OCI-LY3 (cell line): ENCODE results near the gene WDR48.

Experiments used
- H2AFZ ChIP-seq: fragments of 200-600, 300-600 bp; shearing (Covaris generic); 2 replicates; pipeline ENCODE4 v1.6.0; 2014; ENCODE audit warnings: antibody characterized with exemption, low read depth, low read length
- H3K27ac ChIP-seq: fragments of 200-600, 300-600 bp; sonication (generic); 2 replicates; pipeline ENCODE4 v1.5.1; 2014; ENCODE audit warnings: mild to moderate bottlenecking, low read length, moderate library complexity, mixed read lengths
- H3K27me3 ChIP-seq: fragments of 200-600, 300-600 bp; sonication (generic); 2 replicates; pipeline ENCODE4 v1.6.1; 2014; ENCODE audit warnings: low read depth, low read length, mixed read lengths
- H3K36me3 ChIP-seq: fragments of 200-600, 300-600 bp; sonication (generic); replicated peaks from 2 replicates; pipeline ENCODE3; 2014; ENCODE audit warnings: low read depth, low read length, mixed read lengths
- H3K4me1 ChIP-seq: fragments of 300-600, 200-600 bp; sonication (generic); 2 replicates; pipeline ENCODE4 v1.6.1; 2014; ENCODE audit warnings: low read length, mixed read lengths
- H3K4me2 ChIP-seq: fragments of 200-600, 300-600 bp; sonication (generic); 2 replicates; pipeline ENCODE4 v1.6.1; 2014; ENCODE audit warnings: low read length, mixed read lengths
- H3K4me3 ChIP-seq: fragments of 300-600, 200-600 bp; sonication (generic); 2 replicates; pipeline ENCODE4 v1.5.1; 2014; ENCODE audit warnings: antibody characterized with exemption, mild to moderate bottlenecking, low read length, moderate library complexity
- H3K79me2 ChIP-seq: fragments of 300-600, 200-600 bp; shearing (Covaris generic); 2 replicates; pipeline ENCODE4 v1.6.1; 2014; ENCODE audit warnings: mild to moderate bottlenecking, low read length, mixed read lengths
- H3K9ac ChIP-seq: fragments of 300-600, 200-600 bp; shearing (Covaris generic); 2 replicates; pipeline ENCODE4 v1.6.0; 2014; ENCODE audit warnings: mild to moderate bottlenecking, low read length, moderate library complexity
- H3K9me3 ChIP-seq: fragments of 200-600, 300-600 bp; shearing (Covaris generic); 2 replicates; pipeline ENCODE4 v1.6.1; 2014; ENCODE audit warnings: low read length, mixed read lengths; ENCODE audit not compliant: insufficient read depth
- H4K20me1 ChIP-seq: fragments of 200-600, 300-600 bp; sonication (generic); 2 replicates; pipeline ENCODE4 v1.6.1; 2016; ENCODE audit warnings: low read length, mixed read lengths; ENCODE audit not compliant: insufficient read depth
- EZH2phosphoT487 ChIP-seq: fragments of 200-600 bp; shearing (Covaris generic); IDR thresholded peaks from 2 replicates; pipeline ENCODE4 v1.6.1; 2018; ENCODE audit warnings: antibody characterized with exemption, mixed run types, low read depth
- TF ChIP-seq, protein P1 (sequence below): fragments of 200-600, 300-600 bp; sonication (generic); IDR thresholded peaks from 2 replicates; pipeline ENCODE4 v1.5.1; 2014; ENCODE audit warnings: antibody characterized with exemption, low read length, low read depth

WDR48 gene

DNA sequence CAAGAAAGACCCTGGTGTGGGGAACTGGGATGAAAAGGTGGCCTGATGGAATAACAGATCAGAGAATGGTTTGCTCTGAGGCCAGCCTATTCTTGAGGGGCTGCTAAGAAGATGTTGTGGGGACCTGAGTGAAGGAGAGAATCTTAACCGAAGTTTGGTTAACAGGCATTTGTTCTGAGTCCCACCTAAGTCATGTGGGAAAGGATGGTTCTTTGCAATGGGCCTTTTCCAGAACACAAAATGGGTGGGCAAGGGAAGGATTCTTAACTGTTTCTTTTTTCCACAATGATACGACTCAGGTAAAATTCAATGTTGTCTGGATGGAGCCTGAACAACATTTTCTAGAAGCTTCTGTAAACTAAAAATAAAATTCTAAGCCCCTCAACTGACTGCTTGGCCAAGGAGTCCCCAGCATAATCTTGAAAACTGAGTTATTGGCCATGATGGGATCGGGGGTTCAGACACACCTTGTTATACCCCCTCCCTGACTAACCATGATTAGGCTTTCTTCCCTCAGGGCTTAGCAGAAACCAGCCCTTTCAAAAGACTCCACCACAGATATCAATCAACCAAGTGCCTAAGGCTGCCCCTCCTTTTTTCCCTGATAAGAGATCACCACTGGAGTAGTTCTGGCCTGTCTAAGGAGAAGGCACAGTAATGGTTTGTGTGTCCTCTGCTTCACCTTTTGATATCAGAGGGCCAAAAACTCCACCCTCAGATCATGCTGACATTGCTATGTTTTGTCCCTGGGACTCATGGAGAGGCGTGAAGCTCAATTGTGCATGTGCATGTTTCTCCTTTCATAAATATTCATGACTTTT, 30.1 kb upstream of the WDR48 start:
- Histone ChIP-seq H3K9ac (no peak overlapping the region), H3K4me3 (no peak overlapping the region), H4K20me1 (no peaks in the 10 kb centered on the region), H3K9me3 (no peaks in the 10 kb centered on the region), H3K27me3 (peaks cover 4% of the 10 kb centered on the region; the same call in 1 of the 2 replicates), H3K36me3 (no peaks in the 10 kb centered on the region), H3K79me2 (no peaks in the 10 kb centered on the region), H3K4me2 (no peak overlapping the region), H3K4me1 (peaks cover 6% of the 10 kb centered on the region), H2AFZ (no peak overlapping the region), H3K27ac (no peak overlapping the region)
- TF ChIP-seq EZH2phosphoT487 = no peak
- TF ChIP-seq, protein P1, sequence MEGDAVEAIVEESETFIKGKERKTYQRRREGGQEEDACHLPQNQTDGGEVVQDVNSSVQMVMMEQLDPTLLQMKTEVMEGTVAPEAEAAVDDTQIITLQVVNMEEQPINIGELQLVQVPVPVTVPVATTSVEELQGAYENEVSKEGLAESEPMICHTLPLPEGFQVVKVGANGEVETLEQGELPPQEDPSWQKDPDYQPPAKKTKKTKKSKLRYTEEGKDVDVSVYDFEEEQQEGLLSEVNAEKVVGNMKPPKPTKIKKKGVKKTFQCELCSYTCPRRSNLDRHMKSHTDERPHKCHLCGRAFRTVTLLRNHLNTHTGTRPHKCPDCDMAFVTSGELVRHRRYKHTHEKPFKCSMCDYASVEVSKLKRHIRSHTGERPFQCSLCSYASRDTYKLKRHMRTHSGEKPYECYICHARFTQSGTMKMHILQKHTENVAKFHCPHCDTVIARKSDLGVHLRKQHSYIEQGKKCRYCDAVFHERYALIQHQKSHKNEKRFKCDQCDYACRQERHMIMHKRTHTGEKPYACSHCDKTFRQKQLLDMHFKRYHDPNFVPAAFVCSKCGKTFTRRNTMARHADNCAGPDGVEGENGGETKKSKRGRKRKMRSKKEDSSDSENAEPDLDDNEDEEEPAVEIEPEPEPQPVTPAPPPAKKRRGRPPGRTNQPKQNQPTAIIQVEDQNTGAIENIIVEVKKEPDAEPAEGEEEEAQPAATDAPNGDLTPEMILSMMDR = no peak

DNA sequence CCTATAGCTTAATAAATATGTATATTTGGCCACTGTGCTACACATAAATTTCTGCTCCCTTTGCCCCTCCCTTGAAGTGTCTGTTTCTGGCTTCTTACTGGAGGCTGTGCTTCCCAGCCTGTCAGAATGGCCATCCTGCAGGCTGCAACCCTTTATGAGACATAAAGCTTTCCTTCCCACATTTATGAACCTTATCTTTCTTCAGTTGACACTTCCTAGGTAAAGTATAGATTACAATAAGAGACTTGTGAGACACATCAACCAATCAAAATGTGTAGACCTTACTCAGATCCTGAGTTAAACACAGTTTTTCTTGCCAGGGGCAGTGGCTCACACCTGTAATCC, 29.6 kb upstream of the WDR48 start:
- Histone ChIP-seq H3K9ac (no peak overlapping the region), H2AFZ (no peak overlapping the region), H3K4me1 (peaks cover 6% of the 10 kb centered on the region), H3K9me3 (no peaks in the 10 kb centered on the region), H3K36me3 (no peaks in the 10 kb centered on the region), H3K4me2 (no peak overlapping the region), H4K20me1 (no peaks in the 10 kb centered on the region), H3K27ac (no peak overlapping the region), H3K4me3 (no peak overlapping the region), H3K27me3 (peaks cover 4% of the 10 kb centered on the region; the same call in 1 of the 2 replicates), H3K79me2 (no peaks in the 10 kb centered on the region)
- no peak for TF ChIP-seq EZH2phosphoT487
- TF ChIP-seq, protein P1 = no peak

DNA sequence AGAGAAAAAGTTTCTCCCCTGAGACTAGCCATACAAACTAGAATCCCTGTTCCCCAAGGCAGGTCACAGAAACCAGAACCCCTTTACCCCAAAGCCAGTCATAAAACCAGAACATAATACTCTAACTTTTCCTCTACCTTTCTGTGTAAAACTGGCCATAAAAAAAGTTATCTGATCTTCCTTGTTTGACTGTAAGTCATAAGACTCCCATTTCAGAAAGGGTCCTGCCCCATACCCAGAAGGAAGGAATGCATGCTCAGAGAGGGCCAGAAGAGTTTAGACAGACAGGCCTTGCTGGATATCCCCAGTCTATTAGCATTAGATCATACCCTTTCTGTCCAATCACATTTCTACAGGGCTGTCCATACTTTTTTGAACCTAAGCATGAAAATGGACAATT, 27.3 kb upstream of the WDR48 start:
- Histone ChIP-seq H3K9me3 (no peaks in the 10 kb centered on the region), H3K79me2 (no peaks in the 10 kb centered on the region), H4K20me1 (no peaks in the 10 kb centered on the region), H3K4me3 (no peak overlapping the region), H2AFZ (no peak overlapping the region), H3K4me1 (peaks cover 6% of the 10 kb centered on the region), H3K27me3 (no peaks in the 10 kb centered on the region), H3K9ac (no peak overlapping the region), H3K27ac (no peak overlapping the region), H3K36me3 (no peaks in the 10 kb centered on the region), H3K4me2 (no peak overlapping the region)
- no peak for TF ChIP-seq EZH2phosphoT487
- TF ChIP-seq, protein P1 = no peak

DNA sequence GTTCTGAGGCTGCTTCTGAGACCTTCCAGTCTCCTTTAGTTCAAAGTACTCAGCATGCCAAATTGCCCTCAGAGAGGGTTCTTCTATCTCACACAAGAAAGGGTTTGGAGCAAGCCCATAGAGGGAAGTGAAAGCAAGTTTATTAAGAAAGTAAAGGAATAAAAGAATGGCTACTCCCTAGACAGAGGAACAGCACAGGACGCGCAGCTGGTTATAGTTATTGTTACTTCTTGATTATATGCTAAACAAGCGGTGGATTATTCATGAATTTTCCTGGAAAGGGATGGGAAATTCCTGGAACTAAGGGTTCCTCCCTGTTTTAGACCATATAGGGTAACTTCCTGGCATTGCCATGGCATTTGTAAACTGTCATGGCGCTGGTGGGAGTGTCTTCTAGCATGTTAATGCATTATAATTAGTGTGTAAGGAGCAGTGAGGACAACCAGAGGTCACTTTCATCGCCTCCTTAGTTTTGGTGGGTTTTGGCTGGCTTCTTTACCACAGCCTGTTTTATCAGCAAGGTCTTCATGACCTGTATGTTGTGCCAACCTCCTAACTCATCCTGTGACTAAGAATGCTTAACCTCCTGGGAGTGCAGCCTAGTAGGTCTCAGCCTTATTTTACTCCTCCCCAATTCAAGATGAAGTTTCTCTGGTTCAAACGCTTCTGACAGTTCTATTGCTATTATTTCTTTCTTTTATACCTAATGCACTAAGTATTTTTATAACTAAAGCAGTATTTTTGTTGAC, 26.4 kb upstream of the WDR48 start:
- no peaks in the 10 kb centered on the region for H3K27me3 ChIP-seq
- no peaks in the 10 kb centered on the region for H3K9me3 ChIP-seq
- H4K20me1 ChIP-seq = no peaks in the 10 kb centered on the region
- no peak overlapping the region for H3K9ac ChIP-seq
- H3K36me3 ChIP-seq = no peaks in the 10 kb centered on the region
- no peak for TF ChIP-seq EZH2phosphoT487
- TF ChIP-seq, protein P1 = no peak
- peaks cover 6% of the 10 kb centered on the region for H3K4me1 ChIP-seq
- H2AFZ ChIP-seq = no peak overlapping the region
- no peak overlapping the region for H3K4me2 ChIP-seq
- no peak overlapping the region for H3K27ac ChIP-seq
- H3K79me2 ChIP-seq = no peaks in the 10 kb centered on the region
- H3K4me3 ChIP-seq = no peak overlapping the region
